ENCODE measurements around the gene FAM20C.

DNA sequence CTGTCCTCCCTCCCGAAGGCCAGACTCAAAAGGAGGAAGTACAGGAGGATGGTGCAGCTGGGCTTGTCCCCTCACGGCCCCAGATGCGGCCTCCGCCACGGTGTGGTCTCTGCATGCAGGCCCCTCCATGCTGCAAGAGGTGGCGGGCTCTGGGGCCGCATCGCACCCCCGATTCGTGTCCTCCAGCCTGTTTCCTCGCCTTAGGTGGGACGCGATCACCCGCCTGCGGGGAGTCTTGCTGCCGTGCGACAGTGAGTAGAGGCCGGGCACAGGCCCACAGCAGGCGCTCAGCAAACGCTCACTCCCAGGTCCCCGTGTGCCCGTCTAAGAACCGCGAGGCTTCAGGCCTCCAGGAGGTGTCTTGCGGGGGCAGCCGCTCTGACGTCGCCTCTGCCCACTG is 13.9 kb upstream of the FAM20C start:
- TF ChIP-seq CTCF (conservative IDR thresholded peaks at IDR 0.05; ENCODE audit: low read length) (no peak), EZH2phosphoT487 (IDR thresholded peaks at IDR 0.05; ENCODE audit: borderline replicate concordance, low read depth, low read length) (no peak)
